GM12864 (cell line): ENCODE results near the gene SLC8A3.

Experiments
- DNase-seq: peaks from one replicate; pipeline ENCODE4 v3.0.0-alpha.2; 2011; ENCODE audit warnings: low read depth
- H3K4me3 ChIP-seq: 2 replicates; pipeline ENCODE4 v1.5.1; 2011; ENCODE audit warnings: mild to moderate bottlenecking, low read depth, low read length, control low read depth
- TF ChIP-seq, protein P1 (sequence below): IDR thresholded peaks from 2 replicates; pipeline ENCODE4 v1.5.1; 2011; ENCODE audit warnings: low read depth, mild to moderate bottlenecking, moderate library complexity, low read length, control low read depth, inconsistent platforms; ENCODE audit errors: missing control alignments

SLC8A3 gene

DNA sequence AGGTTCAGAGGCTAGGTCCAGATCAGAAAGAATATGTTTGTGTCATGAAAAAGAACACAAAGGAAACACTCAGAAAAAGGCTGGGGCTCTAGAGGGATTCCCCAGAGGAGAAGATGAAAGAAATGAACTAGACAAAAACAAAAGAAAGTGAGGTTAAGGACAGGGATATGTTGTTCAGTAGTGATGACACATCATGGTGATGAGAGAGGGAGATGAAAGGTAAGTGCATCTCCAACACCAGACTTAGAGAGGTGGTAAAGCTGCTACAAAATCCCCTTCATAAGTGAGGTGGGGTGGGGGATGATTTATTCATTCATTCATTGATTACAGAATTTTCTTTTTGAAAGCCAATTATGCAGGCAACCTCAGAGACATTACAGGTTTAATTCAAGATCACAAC lies 19.6 kb upstream of the SLC8A3 start:
- no peak overlapping the region for H3K4me3 ChIP-seq
- TF ChIP-seq, protein P1, sequence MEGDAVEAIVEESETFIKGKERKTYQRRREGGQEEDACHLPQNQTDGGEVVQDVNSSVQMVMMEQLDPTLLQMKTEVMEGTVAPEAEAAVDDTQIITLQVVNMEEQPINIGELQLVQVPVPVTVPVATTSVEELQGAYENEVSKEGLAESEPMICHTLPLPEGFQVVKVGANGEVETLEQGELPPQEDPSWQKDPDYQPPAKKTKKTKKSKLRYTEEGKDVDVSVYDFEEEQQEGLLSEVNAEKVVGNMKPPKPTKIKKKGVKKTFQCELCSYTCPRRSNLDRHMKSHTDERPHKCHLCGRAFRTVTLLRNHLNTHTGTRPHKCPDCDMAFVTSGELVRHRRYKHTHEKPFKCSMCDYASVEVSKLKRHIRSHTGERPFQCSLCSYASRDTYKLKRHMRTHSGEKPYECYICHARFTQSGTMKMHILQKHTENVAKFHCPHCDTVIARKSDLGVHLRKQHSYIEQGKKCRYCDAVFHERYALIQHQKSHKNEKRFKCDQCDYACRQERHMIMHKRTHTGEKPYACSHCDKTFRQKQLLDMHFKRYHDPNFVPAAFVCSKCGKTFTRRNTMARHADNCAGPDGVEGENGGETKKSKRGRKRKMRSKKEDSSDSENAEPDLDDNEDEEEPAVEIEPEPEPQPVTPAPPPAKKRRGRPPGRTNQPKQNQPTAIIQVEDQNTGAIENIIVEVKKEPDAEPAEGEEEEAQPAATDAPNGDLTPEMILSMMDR, result no peak
- no peak for DNase-seq

DNA sequence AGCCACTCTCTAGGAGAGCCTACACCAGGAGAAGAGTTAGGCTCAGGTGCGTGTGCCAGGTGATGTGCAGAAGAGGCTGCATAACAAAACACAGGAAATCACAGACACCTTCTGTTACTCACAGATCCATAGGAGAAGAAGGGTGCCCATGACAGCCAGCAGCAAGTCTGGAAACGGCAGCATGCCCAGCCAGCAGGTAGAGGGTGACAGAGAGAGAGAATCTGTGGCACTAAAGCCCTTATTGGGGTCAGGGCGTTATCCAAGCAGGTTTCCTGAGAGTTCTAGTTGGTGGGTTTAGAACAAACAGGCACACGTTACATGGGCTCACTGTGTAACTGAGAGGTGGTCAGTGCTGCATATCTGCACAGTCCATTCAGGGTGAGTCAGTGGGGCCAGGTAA lies 14.9 kb upstream of the SLC8A3 start:
- TF ChIP-seq, protein P1, result no peak
- H3K4me3 ChIP-seq, result no peak overlapping the region

DNA sequence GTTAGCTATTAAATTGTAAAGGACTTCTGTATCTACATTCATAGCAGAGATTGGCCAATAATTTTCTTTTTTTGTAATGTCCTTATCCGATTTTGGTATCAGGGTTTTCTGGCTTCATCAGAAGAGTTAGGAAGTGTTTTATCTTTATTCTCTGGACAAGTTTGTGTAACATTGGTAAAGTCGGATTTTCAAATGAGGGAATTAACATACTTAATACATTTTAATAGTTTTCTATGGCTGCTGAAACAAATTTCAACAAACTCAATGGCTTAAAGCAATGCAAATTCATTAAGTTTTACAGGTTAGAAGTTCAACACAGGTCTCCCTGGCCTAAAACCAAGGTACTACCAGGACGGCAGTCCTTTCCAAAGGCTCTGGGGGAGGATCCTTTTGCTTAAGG lies 13.2 kb upstream of the SLC8A3 start:
- H3K4me3 ChIP-seq, result no peak overlapping the region
- TF ChIP-seq, protein P1, result no peak
- no peak for DNase-seq

More for the DNA sequence above, 14.9 kb upstream of the SLC8A3 start:
- DNase-seq, result no peak

DNA sequence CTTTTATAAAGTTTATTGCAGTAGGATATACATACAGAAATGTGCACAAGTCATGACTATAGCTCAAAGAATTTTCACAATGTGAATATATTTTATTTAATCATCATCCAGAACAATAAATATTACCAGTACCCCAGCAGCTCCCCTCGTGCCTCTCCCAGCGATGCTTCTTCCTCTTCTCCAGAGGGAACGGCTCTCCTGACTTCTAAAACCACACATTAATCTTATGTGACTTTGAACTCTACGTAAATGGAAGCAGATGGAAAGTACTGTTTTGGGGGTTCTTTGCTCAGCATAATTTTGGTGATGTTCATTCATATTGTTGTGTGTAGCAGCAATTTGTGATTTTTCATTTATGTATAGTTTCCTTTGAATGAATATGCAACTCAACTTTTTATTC lies 4.6 kb upstream of the SLC8A3 start:
- no peak overlapping the region for H3K4me3 ChIP-seq
- TF ChIP-seq, protein P1, result no peak
- no peak for DNase-seq

DNA sequence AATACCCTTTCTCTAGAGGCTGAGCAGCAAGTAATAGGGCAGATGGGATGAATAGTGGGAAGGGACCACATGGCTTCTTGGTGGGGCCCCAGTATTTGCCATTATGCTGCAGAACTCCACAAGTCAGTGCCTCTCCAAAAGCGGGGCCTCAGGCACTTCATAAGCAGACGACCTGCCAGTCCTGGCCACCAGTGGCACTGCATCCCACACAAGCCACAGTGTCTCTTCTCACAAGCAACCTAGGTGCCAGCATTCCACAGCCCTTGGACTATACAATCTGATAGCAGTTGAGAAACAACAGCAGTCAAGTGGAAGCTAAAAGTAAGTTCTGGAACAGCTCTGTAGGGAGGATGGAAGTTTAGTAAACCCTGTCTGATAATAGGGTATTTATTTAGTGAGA lies 4.2 kb upstream of the SLC8A3 start:
- DNase-seq, result no peak
- TF ChIP-seq, protein P1, result peak; percentile 22
- H3K4me3 ChIP-seq, result no peak overlapping the region

DNA sequence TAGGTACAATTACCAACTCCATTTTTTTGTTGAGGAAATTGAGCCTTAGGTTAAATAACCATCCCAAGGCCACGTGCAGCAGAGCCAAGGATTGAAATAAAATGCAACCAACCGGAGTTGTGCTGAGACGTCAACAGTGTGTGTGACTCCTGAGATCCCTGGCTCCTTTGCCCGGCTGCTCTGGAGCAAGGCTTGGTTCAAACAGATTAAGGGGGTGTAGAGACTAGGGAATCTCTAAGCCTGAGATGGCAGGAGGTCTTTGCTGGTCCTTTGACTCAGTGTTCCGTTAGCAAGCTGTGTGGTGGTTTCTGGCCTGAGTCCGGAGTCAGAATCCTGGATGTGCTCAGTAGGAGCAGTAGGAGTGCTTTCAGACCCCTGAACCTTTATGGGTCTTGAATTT lies 1.4 kb upstream of the SLC8A3 start:
- no peak overlapping the region for H3K4me3 ChIP-seq
- TF ChIP-seq, protein P1, result no peak
- DNase-seq, result no peak

DNA sequence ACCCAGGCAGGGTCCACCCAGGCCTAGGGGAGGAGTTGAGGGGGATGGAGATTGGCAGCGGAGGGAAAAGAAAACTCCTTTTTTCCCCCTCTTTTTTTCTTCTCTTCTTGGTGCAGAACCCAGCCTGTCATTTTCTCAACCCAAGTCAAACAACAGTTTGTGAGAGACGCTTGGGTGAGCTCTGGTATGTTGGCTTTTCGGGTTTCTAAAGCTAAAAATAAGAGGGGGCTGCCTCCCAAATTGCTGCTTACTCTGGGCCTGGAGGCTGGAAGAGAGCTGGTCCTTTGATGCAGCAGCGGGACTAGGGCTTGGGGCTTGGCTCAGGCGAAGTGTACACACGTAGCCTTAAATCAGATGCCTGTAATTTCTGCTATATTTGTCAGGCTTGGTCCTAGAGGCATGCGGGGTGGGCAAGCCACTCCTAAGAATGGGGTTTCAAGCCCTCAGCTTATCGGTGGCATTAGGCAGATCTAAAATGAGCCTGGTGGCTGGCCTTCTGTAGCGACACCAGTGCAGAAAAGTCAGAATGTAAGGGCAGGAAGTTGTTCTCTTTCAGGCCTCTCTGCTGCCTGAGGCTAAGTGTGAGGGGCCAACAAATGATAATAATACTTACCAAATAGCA lies 816 bp upstream of the SLC8A3 start:
- TF ChIP-seq, protein P1, result no peak
- H3K4me3 ChIP-seq, result peak overlapping the region; percentile 86
- no peak for DNase-seq
